ENCODE measurements around the gene IMMP2L. TPM values are rescaled to one million over a fixed set of nuclear protein-coding genes. Genes with fewer than 3 reads are reported as not detected.

IMMP2L gene
- total and polyA plus RNA-seq, 2 of the 13 experiments (the other 11 are each of a cell fraction or from before 2014, with no cell fraction given): 7.8 to 16.9 TPM

- intact Hi-C loops (cut with micrococcal nuclease; ENCODE audit: unreplicated experiment) (no loop called here), in situ Hi-C loops (cut with HindIII; ENCODE audit: extremely low pct_ligation_motif_present, low pct_unique_long_range_greater_than_20kb) (no loop called here)
- DNase-seq (ENCODE audit: low spot score) (no peak), ATAC-seq (no peak), FAIRE-seq (no peak)
- TF ChIP-seq TARDBP (CRISPR knock-in tag; IDR thresholded peaks at IDR 0.05) (no peak), DMTF1 (CRISPR knock-in tag; IDR thresholded peaks at IDR 0.05) (no peak), PAF1 (CRISPR knock-in tag; IDR thresholded peaks at IDR 0.05) (no peak)
- no peak overlapping the region for H3K27ac ChIP-seq (ENCODE audit: extremely low read length, insufficient read depth, low read length)
- ChIA-PET CTCF (ENCODE audit: low intra/inter-chr PET ratio, low total read pairs) (no interaction called here), POLR2A (no interaction called here)
- no peak overlapping the region for H2AFZ ChIP-seq (ENCODE audit: low read length)
- H3K9ac ChIP-seq (ENCODE audit: insufficient read depth, low read depth, low read length): no peak overlapping the region
- 0% methylated on average over 1 of the region's 1 CpG for WGBS (ENCODE audit: low lambda C conversion rate)
- no peaks in the 10 kb centered on the region for H3K9me3 ChIP-seq (ENCODE audit: low read length)
- no peaks in the 10 kb centered on the region for H3K4me1 ChIP-seq (ENCODE audit: insufficient read depth, low read length)
- H3K36me3 ChIP-seq (replicated peaks in 1 of 2; ENCODE audit: control insufficient read depth in 1 of 2, insufficient read depth in 2 of 2, low read length in 2 of 2): no peaks in the 10 kb centered on the region
- no peak overlapping the region for H3K4me2 ChIP-seq (ENCODE audit: low read depth, low read length)
- H3K27me3 ChIP-seq (ENCODE audit: control insufficient read depth in 1 of 2, insufficient read depth in 2 of 2, low read length in 2 of 2): no peaks in the 10 kb centered on the region; a peak in 1 of 5 replicates
- no peak overlapping the region for H3K4me3 ChIP-seq (replicated peaks in 1 of 3; ENCODE audit: insufficient read depth in 1 of 3, low read depth in 2 of 3, low read length in 3 of 3)
- no peaks in the 10 kb centered on the region for H3K79me2 ChIP-seq (ENCODE audit: insufficient read depth, low read length)
- BruUV-seq (replicated peaks): no TSS peak
- H4K20me1 ChIP-seq (ENCODE audit: insufficient read depth, low read length): no peaks in the 10 kb centered on the region
These were observed 668.2 kb downstream of the IMMP2L start for GRCh38 chr7:110894111-110894510.

- Histone ChIP-seq H3K27me3 (ENCODE audit: control insufficient read depth in 1 of 2, insufficient read depth in 2 of 2, low read length in 2 of 2) (no peaks in the 10 kb centered on the region), H3K4me2 (ENCODE audit: low read depth, low read length) (no peak overlapping the region), H4K20me1 (ENCODE audit: insufficient read depth, low read length) (no peaks in the 10 kb centered on the region), H3K36me3 (replicated peaks in 1 of 2; ENCODE audit: control insufficient read depth in 1 of 2, insufficient read depth in 2 of 2, low read length in 2 of 2) (no peaks in the 10 kb centered on the region), H3K4me3 (replicated peaks in 1 of 3; ENCODE audit: insufficient read depth in 1 of 3, low read depth in 2 of 3, low read length in 3 of 3) (no peak overlapping the region), H3K4me1 (ENCODE audit: insufficient read depth, low read length) (no peaks in the 10 kb centered on the region), H3K9me3 (ENCODE audit: low read length) (no peaks in the 10 kb centered on the region), H2AFZ (ENCODE audit: low read length) (no peak overlapping the region), H3K79me2 (ENCODE audit: insufficient read depth, low read length) (no peaks in the 10 kb centered on the region), H3K27ac (ENCODE audit: extremely low read length, insufficient read depth, low read length) (no peak overlapping the region), H3K9ac (ENCODE audit: insufficient read depth, low read depth, low read length) (no peak overlapping the region)
- DNase-seq (ENCODE audit: low spot score) (no peak), ATAC-seq (no peak), FAIRE-seq (no peak)
- no TSS peak for BruUV-seq (replicated peaks)
- WGBS (ENCODE audit: low lambda C conversion rate): 57% methylated on average over 2 of the region's 2 CpGs
- CTCF ChIA-PET (ENCODE audit: low intra/inter-chr PET ratio, low total read pairs): no interaction called here
- intact Hi-C loops (cut with micrococcal nuclease; ENCODE audit: unreplicated experiment): no loop called here
- POLR2A ChIA-PET: no interaction called here
- in situ Hi-C loops (cut with HindIII; ENCODE audit: extremely low pct_ligation_motif_present, low pct_unique_long_range_greater_than_20kb): no loop called here
- TF ChIP-seq IRF1 (CRISPR knock-in tag; IDR thresholded peaks at IDR 0.05; ENCODE audit: low read depth) (no peak), ZNF883 (CRISPR knock-in tag; IDR thresholded peaks at IDR 0.05; ENCODE audit: not compliant biosample characterization) (no peak), KLF13 (CRISPR knock-in tag; IDR thresholded peaks at IDR 0.05) (no peak), RARG (CRISPR knock-in tag; IDR thresholded peaks at IDR 0.05; ENCODE audit: low read depth) (no peak), KLF12 (CRISPR knock-in tag; IDR thresholded peaks at IDR 0.05; ENCODE audit: borderline replicate concordance) (no peak), CREB3 (CRISPR knock-in tag; IDR thresholded peaks at IDR 0.05) (no peak), SMAD3 (CRISPR knock-in tag; IDR thresholded peaks at IDR 0.05) (no peak), CENPT (CRISPR knock-in tag; IDR thresholded peaks at IDR 0.05; ENCODE audit: low read depth) (no peak), PPARG (CRISPR knock-in tag; conservative IDR thresholded peaks at IDR 0.05) (no peak), EZH2 (conservative IDR thresholded peaks at IDR 0.05; ENCODE audit: low read depth, low read length) (no peak), SRSF4 (IDR thresholded peaks at IDR 0.05; ENCODE audit: low read depth, low read length, poor library complexity, severe bottlenecking) (no peak), PRMT3 (CRISPR knock-in tag; IDR thresholded peaks at IDR 0.05; ENCODE audit: borderline replicate concordance, low read depth) (no peak), HHEX (CRISPR knock-in tag; IDR thresholded peaks at IDR 0.05) (no peak), PRPF4 (IDR thresholded peaks at IDR 0.05; ENCODE audit: low read depth, low read length, poor library complexity, severe bottlenecking) (no peak)
These were observed 671.1 kb downstream of the IMMP2L start for GRCh38 chr7:110891197-110891596.

Measured in HepG2 (cell line).